Body of pancreas (tissue), 4 donors: ENCODE measurements around the gene RUNX3.

Source experiments
- POLR2A ChIP-seq, 3 donors: fragments of 450-650 bp; IDR thresholded peaks; one replicate each; pipeline ENCODE4 v1.6.1; 2016; ENCODE audit warnings: antibody characterized with exemption in 3 of 3, mild to moderate bottlenecking in 2 of 3
- TF ChIP-seq, protein P1 (sequence below), 7 experiments: fragments of 450-650 bp in 4 of 7; fragments of 200-600 bp in 3 of 7; sonication (generic) in 3 of 7; IDR thresholded peaks; one replicate each; pipeline ENCODE4 v1.5.1; 2016 to 2019; ENCODE audit warnings: antibody characterized with exemption in 7 of 7

DNA sequence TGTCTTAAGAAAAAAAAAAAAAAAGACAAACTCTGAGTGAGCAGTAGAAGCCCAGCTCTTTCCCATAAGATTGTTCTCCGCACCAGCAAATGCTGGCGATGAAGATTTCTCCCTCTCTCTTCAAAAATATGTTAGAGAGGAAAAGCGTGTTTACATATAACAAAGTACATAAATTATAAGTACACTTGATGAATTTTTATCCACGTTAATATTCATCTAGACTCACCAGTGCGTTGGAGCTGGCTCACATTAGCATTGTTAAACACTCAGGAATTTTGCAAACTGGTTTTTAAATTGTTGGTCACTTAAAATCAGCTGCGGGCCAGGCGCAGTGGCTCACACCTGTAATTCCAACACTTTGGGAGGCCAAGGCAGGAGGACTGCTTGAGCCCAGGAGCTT lies 56.0 kb downstream of the RUNX3 start:
- TF ChIP-seq, protein P1, sequence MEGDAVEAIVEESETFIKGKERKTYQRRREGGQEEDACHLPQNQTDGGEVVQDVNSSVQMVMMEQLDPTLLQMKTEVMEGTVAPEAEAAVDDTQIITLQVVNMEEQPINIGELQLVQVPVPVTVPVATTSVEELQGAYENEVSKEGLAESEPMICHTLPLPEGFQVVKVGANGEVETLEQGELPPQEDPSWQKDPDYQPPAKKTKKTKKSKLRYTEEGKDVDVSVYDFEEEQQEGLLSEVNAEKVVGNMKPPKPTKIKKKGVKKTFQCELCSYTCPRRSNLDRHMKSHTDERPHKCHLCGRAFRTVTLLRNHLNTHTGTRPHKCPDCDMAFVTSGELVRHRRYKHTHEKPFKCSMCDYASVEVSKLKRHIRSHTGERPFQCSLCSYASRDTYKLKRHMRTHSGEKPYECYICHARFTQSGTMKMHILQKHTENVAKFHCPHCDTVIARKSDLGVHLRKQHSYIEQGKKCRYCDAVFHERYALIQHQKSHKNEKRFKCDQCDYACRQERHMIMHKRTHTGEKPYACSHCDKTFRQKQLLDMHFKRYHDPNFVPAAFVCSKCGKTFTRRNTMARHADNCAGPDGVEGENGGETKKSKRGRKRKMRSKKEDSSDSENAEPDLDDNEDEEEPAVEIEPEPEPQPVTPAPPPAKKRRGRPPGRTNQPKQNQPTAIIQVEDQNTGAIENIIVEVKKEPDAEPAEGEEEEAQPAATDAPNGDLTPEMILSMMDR (IDR thresholded peaks at IDR 0.05) = no peak
- no peak for TF ChIP-seq POLR2A (IDR thresholded peaks at IDR 0.05)
